Right ventricle myocardium superior (tissue), 1 donor: Measurements from ENCODE around the gene IRF3. TPM values are rescaled to one million over a fixed set of nuclear protein-coding genes. Genes with fewer than 3 reads are reported as not detected.

Experiments used
- ATAC-seq: fragments of 200-7000 bp; cut with Tn5 transposase; one replicate; pipeline ENCODE4 v1.9.1; 2020; ENCODE audit warnings: mild to moderate bottlenecking; ENCODE audit not compliant: poor library complexity
- DNase-seq: peaks from one replicate; pipeline ENCODE4 v3.0.0-alpha.2; 2020
- intact Hi-C: fragments of 100-400 bp; cut with DNase I; formaldehyde crosslinking; loops from one replicate; pipeline ENCODE4 v1.11.2; 2022
- total RNA-seq: library from RNA; stranded (reverse); fragmentation: NEBNext Ultra II Directional; extraction: Animal tissue kit (Norgen Biotek cat#: 25700); gene quantifications from one replicate; pipeline ENCODE4 v1.2.1, GENCODE V29; 2021
- donor health status: DM: no; HTN: yes; CAD: no; lungs with severe emphysema.

IRF3 gene
- total RNA-seq, 1 donor from 2014 or later, result 29.9 TPM

GRCh38 chr19:49676784-49677230 lies 11.2 kb upstream of the IRF3 start:
- ATAC-seq (peak; percentile 85), DNase-seq (peak; percentile 100)
- intact Hi-C loops, result loop anchor here (5.0 to 10.0 kb wide), 2 partner anchors 170 to 188 kb away; partner anchors contain the start of gene PNKP

DNA sequence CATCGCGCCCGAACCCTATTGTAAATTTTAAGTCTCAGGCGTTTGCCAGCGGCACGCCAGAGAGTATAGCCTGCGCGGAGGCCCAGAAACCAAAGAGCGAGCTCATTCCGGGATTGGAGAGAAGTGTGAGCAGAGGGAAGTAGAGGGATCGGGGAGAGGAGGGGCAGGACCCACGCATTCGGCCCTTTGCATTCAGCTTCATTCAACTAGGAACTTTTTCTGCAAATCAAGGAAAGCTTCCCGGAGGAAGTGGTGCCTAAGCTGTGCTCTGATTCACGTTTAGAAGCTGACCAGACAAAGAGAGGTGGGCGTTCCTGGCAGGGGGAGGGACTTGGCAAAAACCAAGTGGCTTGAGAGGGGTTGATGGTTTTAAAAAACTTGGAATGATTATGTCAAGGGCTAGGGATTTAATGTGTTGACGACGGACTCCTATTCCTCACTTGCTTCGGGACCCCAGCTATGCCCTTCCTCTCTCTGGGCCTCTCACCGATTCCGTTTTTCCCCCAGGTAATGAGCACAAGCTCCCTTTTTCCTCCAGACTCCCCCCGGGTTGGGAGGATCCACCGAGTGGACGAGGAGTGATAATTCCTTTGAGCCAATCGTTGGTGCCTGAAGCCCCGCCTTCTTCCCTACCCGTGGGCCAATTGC lies 10.6 kb upstream of the IRF3 start:
- peak; percentile 63 for ATAC-seq
- peak; percentile 86 for DNase-seq
- intact Hi-C loops, result loop anchor here (5.0 to 10.0 kb wide), 2 partner anchors 169 to 189 kb away; partner anchors contain the start of gene PNKP

DNA sequence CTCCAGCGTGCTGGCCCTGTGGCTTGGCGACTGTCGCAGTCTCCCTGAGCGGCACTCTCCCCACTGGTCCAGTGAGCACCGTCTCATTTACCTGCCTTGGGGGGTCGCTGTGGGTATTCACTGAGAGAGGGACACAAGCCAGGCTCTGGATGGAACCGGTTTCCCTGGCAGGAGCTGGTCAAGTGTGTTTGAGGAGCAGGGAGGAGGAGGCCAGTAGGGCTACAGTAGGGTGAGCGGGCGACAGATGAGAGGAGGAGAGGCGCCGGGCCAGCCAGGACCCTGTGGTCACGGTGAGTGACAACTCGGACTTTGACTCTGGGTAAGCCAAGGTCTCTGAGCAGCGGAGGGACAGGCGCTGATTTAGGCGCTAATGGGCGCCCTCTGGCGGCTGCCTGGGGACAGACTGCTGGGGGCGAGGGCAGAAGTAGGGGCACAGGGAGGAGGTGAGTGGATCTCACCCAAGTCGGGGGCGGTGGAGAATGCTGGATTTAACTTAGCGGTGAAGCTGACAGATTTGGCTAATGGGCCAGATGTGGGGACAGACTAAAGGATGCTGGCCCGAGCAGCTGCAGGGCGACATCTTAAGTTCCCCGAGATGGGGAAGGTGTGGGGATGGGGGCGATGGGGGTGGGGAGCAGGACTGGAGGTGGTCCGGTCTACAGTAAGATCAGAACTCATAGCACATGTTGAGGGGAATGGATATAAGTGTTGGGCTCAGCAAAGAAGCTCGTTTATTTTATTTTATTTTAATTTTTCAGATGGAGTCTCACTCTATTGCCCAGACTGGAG lies 6.7 kb upstream of the IRF3 start:
- DNase-seq, result peak; percentile 85
- intact Hi-C loops, result loop anchor here (10.0 kb wide), 1 partner anchor 192 kb away; the partner anchor contains the start of gene PNKP
- no peak for ATAC-seq

- DNase-seq, result no peak
- ATAC-seq, result no peak
- intact Hi-C loops, result no loop called here
Measured at GRCh38 chr19:49669516-49669915, 3.9 kb upstream of the IRF3 start.

- DNase-seq, result no peak
- no peak for ATAC-seq
- intact Hi-C loops, result no loop called here
Measured at GRCh38 chr19:49667473-49667872, 1.8 kb upstream of the IRF3 start.

DNA sequence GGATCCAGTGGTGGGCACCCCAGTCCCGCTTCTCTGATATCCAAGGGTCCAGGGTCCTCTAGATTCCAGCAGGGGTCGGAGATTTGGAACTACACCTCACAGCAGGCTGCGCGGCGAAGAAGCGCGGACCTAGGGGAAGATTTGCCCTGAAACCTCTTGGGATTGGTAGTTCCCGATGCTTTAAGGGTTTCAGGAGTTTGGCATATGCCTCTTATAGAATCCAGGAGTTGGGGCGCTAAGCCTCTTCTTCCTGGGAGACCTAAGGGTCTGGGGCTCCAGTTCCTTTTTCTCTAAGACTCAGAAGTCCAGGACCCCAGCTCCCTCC lies 425 bp upstream of the IRF3 start:
- no peak for ATAC-seq
- DNase-seq, result no peak
- intact Hi-C loops, result no loop called here

- ATAC-seq (no peak), DNase-seq (no peak)
- intact Hi-C loops, result no loop called here
Measured at GRCh38 chr19:49665036-49665350, 664 bp downstream of the IRF3 start.

DNA sequence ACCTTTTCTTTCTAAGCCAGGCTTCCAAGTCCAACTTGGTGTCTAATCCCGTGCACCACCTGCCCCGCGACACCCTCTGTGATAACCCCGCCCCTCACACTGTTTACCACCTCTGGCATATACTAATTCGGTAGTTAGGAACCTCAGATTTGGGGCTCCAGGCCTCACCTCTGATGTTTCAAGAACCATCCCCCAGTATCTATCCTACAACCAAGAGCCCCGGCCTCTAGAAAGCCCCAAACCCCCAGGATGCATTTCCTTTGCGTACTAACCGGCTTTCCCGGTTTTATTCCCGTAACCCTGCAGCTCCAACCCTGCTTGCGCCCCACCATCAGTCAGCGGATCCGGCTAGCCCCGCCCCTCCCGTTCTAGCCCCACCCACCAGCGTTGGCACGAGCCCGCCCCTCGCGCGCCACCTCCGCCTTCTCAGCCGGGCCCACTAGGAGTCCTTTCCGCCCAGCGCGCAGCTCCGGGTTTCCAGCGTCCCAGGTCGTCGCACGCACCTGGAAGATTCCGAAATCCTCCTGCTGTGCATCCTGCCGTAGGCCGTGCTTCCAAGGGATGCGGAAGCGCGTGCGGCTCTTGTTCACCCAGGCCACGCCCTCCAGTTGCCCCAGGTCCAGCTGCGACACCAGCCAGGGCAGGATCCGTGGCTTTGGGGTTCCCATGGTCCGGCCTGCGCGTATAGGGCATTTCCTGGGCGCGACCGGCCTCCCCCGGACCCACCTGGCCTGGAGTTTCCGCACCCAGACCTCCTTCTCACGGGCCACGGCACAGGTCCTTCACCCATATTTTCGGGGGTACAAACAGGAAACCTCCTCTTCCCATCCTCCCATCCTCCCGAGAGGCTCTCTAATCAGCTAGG lies 1.3 kb downstream of the IRF3 start:
- ATAC-seq (peak; percentile 85), DNase-seq (peak; percentile 94)
- intact Hi-C loops, result no loop called here

DNA sequence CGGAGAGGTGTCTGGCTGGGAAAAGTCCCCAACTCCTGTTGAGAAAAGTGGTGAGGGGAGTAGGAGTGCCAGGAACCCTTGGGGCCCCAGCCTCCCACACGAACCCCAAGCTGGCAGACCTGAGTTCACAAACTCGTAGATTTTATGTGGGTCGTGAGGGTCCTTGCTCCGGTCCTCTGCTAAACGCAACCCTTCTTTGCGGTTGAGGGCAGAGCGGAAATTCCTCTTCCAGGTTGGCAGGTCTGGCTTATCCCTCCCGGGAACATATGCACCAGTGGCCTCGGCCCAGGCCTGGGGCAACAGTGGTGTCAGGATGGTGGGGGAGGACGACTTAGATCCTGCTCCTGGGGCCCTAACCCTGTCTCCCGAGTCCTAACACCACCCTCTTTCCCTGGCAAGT lies 2.4 kb downstream of the IRF3 start:
- intact Hi-C loops, result no loop called here
- ATAC-seq (no peak), DNase-seq (no peak)

DNA sequence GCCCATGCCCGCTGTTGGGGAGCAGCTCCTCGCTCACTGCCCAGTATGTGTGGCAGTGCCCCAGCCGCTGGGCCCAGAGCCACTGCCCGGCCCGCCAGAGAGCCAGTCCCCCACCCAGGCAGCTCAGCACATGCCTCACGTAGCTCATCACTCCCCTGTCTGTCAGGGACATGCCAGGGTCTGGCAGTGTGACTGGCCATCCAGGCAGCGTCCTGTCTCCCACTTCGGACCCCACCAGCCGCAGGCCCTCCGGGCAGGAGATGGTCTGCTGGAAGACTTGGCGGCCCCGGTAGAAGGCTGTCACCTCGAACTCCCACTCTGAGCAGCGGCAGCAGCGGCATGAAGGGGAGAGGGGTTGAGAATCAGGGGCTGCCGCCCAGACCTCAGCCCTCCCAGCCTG lies 3.6 kb downstream of the IRF3 start:
- ATAC-seq (no peak), DNase-seq (no peak)
- intact Hi-C loops, result no loop called here

DNA sequence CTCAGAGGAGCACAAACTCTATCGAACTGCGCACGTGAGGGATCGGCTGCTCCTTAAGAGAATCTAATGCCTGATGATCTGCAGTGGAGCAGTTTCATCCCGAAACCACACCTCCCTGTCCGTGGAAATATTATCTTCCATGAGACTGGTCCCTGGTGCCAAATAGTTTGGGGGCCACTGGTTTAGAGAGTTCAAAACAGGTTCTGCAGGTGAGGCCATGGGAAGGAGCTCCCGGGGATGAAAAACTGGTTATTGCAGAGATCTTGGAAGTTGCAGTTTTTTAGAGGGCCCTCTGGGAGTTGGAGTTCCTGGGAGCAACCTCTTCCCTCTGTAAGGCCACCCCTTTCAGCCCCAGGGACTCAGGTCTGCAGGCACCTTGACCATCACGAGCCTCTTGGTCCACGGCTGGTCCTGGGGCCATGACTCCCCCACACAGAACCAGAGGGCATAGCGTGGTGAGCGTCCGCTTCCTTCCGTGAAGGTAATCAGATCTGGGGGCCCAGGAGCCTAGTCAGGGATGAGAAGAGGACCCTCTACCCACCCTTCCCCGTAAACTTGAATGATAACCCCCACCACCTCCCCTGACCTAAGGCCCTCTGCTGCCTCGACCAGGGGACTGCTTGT lies 5.2 kb downstream of the IRF3 start:
- intact Hi-C loops, result no loop called here
- ATAC-seq (no peak), DNase-seq (no peak)

DNA sequence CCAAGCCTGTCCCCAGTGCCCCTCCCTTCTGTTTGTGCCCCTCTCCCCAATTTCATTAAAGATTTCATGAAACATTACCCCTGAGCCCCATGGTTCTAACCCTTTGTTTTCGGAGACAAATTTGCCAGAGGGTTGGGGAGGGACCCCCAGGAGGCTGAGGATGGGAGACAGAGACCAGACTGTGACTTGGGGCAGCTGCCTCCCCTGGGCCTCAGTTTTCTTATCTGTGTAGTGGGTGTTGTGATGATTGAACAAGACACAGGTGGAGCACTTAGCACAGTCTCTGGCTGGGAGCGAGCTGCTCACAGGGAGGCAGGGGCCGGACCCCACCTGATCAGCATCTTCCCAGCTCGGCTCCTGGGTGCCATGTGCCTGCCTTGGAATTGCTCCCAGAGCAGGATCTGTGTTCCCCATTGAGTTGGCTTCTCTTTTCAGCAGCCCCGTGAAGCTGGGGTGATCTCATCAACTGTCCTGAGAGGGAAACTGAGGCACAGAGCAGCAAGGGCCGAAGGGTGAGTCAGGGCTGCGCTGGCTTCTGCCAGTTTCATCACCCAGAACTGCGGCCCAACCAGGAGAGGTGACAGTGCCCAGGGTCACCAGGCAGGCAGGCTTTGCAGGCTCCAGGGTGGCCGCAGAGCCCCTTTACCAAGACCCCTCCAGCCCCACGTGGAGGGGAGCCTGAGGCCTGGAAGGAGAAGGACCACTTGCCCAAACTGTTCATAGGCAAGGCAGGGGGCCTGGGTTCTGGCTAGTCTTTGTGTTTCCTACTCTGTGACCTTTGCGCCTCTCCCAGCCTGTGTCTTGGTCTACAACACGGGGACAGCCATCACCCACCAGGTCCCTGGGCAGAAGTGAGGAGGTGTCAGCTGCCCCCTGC lies 6.9 kb downstream of the IRF3 start:
- intact Hi-C loops, result no loop called here
- ATAC-seq (no peak), DNase-seq (no peak)

DNA sequence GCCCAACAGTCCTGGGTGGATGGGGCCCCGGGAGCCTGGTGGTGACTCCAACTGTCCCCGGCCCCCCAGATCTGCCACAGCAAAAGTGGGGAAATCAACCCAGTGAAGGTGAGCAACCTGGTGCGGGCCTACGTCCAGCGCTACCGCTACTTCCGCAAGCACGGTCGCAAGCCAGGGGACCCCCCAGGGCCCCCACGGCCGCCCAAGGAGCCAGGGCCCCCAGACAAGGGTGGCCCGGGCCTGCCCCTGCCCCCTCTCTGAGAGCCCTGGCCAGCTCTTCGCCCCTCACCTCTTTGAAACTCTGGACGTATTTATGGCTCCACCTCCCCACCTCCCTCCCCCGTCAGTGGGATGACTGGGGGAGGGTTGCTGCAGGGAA lies 7.5 kb downstream of the IRF3 start:
- intact Hi-C loops, result no loop called here
- ATAC-seq (no peak), DNase-seq (no peak)

- ATAC-seq (no peak), DNase-seq (no peak)
- intact Hi-C loops, result no loop called here
Measured at GRCh38 chr19:49657493-49658138, 8.0 kb downstream of the IRF3 start.

DNA sequence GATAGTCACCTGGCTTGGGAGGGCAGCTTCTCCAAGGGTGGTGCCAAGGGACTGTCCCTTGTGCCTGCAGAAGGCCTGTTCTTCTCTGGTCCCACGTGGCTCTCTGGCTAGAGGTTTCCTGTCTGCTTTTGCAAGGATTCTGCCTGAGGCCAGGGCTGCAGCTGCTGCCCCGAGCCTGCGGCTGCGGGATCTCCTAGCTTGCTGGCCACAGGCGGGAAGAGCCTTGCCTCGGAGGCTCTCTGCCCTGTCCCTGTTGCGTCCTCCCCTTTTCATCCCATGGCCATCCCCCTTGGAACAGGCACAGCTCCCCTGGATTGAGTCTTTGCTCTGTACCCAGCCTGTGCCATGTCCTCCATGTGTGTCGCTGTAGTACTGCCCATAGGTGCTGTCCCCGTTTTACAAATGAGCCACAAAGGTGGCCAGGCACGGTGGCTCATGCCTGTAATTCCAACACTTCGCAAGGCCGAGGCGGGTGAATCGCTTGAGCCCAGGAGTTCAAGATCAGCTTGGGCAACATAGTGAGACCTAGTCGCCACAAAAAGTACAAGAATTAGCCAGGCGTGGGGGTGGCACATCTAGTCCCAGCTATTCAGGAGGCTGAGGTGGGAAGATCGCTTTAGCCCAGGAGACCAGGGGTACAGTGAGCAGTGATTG lies 9.1 kb downstream of the IRF3 start:
- DNase-seq (no peak), ATAC-seq (no peak)
- intact Hi-C loops, result no loop called here

GRCh38 chr19:49655570-49656455 lies 9.8 kb downstream of the IRF3 start:
- ATAC-seq (no peak), DNase-seq (no peak)
- intact Hi-C loops, result no loop called here
